Coronary artery (tissue), 2 donors: ENCODE results near the gene OR4D1.

Experiments used
- DNase-seq: peaks from one replicate; pipeline ENCODE4 v3.0.0-alpha.2; 2017; ENCODE audit warnings: low spot score
- H3K27ac ChIP-seq, 2 donors: fragments of 200-600 bp; sonication (generic); one replicate each; pipeline ENCODE4 v1.5.1; 2016 to 2019
- H3K4me3 ChIP-seq: fragments of 200-600 bp; sonication (generic); 2 replicates; pipeline ENCODE4 v1.5.1; 2016; ENCODE audit warnings: mild to moderate bottlenecking, moderate library complexity
- TF ChIP-seq, protein P1 (sequence below): fragments of 200-600 bp; sonication (generic); IDR thresholded peaks from one replicate; pipeline ENCODE4 v1.5.1; 2019; ENCODE audit warnings: antibody characterized with exemption

OR4D1 gene

DNA sequence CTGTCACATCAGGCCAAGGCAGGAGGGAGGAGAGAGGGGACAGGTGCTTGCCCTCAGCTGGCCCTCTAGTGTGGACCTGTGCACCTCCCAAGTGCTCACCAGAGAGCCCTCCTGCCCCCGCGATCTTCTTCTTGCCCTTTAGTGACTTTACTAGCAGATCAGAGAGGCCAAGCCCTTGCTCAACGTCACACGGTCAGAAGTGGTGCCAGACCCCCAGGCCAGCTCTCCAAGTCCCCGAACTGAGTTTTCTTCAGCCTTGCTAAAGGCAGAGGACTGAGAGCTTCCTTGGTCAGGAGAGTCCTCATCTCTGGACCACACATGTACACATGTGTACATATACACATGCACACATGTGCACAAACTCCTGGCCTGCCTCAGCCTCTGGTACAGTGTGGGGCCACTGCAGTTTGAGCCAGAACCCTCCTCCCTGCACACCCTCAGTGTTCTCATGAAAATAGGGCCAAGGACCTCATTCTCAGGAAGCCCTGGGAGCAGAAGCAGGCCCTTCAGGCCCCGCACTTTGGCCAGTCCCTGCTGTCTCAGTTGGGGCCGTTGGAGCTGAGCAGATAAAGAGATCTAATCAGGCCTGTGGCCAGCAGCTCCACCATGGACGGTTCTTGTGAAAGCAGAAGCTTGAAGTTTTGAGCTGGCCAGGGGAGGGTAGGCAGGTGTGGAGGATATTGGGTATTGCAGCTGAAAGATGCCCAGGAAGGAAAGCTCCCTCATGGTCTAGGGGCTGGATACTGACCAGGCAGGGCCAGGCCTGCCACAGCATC, 37.0 kb downstream of the OR4D1 start:
- no peak overlapping the region for H3K27ac ChIP-seq
- no peak for DNase-seq

DNA sequence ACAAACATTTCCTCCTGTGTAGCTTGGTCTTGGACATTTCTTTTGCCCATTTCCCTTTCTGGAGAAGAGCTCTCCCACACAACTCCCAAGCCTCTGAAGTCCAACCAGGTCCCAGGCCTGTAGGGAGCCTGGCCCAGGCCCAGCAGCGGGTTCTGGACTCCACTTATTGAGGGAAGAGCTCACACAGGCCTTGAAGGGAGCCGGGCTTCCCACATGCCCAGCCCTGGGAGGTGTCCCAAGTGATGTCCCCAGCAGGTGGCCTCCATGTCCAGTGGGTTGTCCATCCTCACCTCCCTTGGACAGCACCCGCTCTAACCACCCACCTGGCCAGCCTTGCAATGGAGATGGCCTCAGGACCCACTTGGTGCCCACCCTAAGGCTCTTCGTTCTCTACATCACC, 38.4 kb downstream of the OR4D1 start:
- H3K4me3 ChIP-seq = no peak overlapping the region

More for the DNA sequence above, 37.0 kb downstream of the OR4D1 start:
- no peak overlapping the region for H3K4me3 ChIP-seq
- TF ChIP-seq, protein P1, sequence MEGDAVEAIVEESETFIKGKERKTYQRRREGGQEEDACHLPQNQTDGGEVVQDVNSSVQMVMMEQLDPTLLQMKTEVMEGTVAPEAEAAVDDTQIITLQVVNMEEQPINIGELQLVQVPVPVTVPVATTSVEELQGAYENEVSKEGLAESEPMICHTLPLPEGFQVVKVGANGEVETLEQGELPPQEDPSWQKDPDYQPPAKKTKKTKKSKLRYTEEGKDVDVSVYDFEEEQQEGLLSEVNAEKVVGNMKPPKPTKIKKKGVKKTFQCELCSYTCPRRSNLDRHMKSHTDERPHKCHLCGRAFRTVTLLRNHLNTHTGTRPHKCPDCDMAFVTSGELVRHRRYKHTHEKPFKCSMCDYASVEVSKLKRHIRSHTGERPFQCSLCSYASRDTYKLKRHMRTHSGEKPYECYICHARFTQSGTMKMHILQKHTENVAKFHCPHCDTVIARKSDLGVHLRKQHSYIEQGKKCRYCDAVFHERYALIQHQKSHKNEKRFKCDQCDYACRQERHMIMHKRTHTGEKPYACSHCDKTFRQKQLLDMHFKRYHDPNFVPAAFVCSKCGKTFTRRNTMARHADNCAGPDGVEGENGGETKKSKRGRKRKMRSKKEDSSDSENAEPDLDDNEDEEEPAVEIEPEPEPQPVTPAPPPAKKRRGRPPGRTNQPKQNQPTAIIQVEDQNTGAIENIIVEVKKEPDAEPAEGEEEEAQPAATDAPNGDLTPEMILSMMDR = no peak

DNA sequence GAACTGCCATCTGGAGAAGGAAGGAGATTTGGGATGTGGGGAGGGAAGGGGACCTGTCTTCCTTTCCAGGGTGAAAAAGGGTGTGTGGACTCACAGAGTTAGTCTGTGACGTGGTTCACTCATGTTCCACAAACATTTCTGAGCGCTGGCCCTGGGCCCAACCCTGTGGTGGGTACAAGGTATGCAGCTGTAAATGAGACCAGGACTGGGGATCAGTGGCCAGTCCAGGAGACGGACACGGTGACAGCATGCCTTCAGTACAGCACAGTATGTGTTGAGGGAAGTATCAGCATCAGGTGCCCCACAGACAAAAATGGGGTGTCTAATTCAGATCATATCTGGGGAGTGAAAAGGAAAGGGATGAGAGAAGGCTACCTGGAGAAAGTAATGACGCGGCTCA, 38.9 kb downstream of the OR4D1 start:
- Histone ChIP-seq H3K4me3 (no peak overlapping the region), H3K27ac (no peak overlapping the region)
- TF ChIP-seq, protein P1 = no peak
- DNase-seq = no peak

More for the DNA sequence above, 38.4 kb downstream of the OR4D1 start:
- TF ChIP-seq, protein P1 = no peak
- no peak for DNase-seq
- H3K27ac ChIP-seq = no peak overlapping the region

DNA sequence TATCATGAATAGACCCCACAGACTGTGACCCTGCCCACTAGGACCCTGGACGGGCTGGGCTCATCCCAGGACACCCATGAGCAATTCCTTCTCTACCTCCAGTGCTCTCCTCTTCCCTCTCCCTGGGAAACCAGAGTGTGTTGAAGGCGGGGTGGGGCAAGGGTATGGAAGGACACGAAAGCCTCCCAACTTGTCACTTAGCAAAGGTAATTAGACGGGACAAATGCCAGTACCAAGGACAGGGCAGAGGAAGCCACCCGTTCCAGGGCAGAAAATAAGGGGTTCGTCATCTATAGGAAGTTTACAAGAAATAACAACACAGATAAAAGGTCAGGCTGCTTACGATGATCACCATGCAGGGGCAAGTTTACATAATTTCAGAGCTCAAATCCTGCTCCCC, 39.5 kb downstream of the OR4D1 start:
- Histone ChIP-seq H3K27ac (no peak overlapping the region), H3K4me3 (no peak overlapping the region)
- no peak for DNase-seq
- TF ChIP-seq, protein P1 = no peak

DNA sequence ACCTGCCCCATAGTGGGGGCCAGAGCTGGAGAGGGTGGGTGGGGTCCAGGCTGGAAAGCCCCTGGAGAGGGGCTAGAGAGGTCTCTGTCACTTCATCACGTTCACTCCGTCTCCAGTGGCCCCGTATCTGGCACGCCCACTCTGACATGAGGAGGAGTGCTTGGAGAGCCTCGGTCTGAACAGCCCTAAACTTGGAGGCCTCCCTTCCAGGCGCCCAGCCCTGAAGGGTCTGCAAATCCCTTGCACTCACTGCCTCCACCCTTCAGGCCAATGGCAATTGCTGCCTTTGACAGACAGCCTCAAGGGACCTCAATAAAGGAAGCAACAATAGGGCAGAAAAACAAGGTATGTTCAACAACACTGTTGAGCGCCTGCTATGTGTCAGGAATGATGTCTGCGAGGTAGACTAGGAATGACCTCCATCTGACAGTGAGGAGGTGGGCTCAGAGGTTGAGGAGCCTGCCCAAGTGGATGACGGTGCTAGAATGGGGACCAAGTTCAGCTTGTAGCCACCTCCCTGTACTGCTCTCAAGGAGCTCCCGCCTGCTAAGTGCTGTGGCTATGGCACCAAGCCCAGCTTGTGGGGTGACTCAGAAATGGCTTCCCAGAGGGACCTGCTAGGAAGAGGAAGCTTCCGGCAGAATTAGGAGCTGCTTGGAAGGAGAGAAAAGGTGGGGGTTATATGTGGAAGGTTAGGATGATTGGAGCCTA, 41.4 kb downstream of the OR4D1 start:
- TF ChIP-seq, protein P1 = no peak
- Histone ChIP-seq H3K4me3 (no peak overlapping the region), H3K27ac (no peak overlapping the region)
- DNase-seq = no peak

DNA sequence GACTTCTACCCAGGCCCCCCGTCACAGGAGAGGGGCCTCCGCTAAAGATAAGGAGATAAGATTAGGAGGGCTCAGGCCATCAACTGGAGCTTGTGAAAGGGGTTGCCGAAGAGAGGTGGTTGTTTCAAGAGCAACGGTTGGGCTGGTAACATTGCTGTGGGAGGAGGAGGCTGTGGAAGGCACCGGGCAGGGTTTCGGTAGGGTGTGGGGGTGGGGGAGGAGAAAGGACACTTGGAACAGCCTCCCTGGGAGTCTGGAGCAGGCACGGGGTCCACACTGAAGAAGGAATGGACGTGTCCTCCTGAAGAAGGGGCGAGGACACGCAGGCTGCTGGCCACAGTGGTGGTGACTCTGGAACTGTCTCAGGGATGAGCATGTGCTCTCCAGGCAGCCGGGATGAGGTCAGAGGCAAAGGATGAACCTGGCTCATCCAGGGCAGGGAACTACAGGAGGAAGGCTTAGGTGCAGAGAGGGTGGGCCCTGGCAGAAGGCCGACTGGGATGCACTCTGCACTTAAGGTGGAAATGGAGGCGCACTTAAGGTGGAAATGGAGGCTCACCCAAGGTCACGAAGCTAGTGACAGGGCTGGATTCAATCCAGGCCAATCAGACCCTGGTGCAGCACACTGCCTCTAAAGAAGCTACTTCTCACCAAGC, 43.2 kb downstream of the OR4D1 start:
- Histone ChIP-seq H3K27ac (no peak overlapping the region), H3K4me3 (no peak overlapping the region)
- DNase-seq = no peak
- TF ChIP-seq, protein P1 = no peak
